D341Med (cell line): ENCODE data around the gene CABLES1.
A peak's percentile ranks its signal among the peaks of the same experiment; 100 is the strongest.
"Not testable (repeated sequence)": the region's sequence is repeated elsewhere in the genome, so short reads cannot be mapped to it uniquely, and the experiment has no call there.

Experiments
- DNase-seq: peaks from one replicate; pipeline ENCODE4 v3.0.0; 2012; ENCODE audit warnings: low spot score

Gene CABLES1

DNA sequence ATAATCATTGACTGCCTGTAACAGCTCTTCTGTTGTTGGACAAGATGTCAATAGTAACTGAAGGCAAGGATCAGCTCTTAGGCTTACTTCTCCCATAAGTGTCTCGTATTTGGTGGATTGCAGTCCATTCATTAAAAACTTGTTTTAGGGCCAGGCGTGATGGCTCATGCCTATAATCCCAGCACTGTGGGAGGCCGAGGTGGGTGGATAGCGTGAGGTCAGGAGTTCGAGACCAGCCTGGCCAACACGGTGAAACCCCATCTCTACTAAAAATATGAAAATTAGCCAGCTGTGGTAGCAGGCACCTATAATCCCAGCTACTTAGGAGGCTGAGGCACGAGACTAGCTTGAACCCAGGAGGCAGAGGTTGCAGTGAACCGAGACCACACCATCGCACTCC, 26.1 kb upstream of the CABLES1 start:
- DNase-seq = not testable (repeated sequence)

DNA sequence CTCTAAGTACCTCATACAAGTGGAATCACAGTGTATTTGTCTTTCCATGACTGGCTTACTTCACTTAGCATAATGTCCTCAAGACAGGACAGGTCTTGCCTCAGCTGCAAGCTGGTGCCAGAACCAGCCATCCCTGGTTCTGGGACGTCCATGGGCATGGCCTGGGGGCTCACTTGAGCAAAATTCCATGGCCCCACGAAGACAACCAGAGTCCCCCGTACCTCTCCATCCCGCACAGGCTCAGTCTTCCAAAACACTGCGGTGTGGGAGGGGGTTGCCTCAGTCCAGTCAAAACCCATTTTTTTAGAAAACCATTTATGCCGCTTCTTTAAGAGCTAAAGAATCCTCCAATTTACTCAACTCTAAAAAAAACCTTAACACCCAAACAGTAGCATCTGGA, 21.7 kb upstream of the CABLES1 start:
- no peak for DNase-seq

DNA sequence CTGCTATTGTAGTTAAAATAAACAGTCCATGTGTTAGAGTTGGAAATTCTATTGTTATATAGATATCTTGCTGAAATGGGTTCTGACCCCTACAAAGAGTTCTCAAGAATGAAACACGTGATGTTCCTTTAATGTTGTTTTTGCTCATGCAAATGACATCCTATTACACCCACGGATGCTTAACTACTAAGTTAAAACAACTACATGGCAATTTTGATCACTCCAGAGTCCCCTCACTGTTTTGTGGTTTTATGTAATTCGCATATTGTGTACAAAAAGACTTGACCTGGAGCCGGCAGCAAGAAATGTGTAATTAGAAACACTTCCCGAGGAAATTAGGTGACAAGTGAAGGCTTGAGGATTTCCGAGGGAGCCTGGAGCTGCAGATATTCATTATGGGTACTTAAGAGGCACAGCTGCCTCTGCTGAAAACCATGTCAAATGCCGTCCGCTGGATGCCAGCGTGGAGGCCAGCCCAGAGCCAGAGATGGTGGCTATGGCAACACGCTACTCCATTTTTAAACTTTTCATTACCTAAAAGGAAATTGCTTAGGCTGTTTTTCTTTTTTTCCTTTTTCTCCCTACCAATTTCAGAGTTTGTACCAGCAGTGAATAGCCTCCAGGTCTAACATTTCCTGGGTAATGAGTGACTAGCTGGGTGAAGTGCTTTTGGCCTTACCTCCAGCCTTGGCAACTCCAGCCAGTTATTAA, 21.0 kb upstream of the CABLES1 start:
- DNase-seq = no peak

DNA sequence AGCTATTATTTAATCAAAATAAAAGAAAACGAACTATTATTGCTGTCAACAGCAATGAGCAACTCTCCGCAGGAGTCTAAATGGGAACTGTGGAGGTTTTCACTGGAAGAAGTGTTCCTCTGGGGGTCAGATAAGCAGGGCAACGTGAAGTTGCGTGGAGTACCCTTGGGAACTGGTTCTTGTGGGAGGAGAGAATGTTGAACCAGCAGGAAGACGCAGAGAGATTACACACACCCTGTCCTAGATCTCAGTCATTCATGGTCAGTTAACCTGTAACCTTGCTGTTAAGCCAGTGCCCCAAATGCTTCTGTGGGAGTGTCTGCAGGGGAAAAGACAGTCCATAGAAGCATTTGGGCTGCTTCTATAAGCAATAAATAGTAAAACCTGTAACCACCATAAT, 20.4 kb upstream of the CABLES1 start:
- DNase-seq = no peak

DNA sequence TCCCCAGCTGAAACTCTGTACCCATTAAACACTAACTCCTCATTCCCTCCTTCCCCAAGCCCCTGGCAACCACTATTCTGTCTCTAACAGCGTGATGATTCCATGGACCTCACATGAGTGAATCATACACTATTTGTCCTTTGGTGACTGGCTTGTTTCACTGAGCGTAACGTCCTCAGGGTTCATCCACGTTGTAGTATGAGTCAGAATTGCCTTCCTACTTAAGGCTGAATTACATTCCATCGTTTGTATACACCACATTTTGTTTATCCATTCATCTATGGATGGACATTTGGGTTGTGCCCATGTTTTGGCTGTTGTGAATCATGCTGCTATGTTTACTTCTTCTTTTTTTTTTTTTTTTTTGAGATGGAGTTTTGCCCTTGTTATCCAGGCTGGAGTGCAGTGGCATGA, 19.6 kb upstream of the CABLES1 start:
- no peak for DNase-seq

DNA sequence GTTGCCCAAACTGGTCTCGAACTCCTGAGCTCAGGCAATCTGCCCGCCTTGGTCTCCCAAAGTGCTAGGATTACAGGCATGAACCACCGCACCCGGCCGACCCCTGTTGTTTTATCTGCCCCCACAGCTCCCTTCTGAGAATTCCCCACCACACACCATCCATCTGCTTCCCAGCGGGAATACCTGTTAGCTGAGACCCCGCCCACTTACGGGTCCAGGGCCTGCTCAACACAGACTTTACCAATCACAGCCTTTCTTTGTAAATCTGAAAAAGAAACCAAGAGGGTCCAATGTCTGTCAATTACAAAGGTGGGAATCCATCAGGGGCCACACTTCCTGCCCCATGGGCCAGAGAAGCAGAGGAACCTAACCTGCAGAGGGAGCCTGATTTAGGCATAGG, 14.2 kb upstream of the CABLES1 start:
- DNase-seq = no peak

DNA sequence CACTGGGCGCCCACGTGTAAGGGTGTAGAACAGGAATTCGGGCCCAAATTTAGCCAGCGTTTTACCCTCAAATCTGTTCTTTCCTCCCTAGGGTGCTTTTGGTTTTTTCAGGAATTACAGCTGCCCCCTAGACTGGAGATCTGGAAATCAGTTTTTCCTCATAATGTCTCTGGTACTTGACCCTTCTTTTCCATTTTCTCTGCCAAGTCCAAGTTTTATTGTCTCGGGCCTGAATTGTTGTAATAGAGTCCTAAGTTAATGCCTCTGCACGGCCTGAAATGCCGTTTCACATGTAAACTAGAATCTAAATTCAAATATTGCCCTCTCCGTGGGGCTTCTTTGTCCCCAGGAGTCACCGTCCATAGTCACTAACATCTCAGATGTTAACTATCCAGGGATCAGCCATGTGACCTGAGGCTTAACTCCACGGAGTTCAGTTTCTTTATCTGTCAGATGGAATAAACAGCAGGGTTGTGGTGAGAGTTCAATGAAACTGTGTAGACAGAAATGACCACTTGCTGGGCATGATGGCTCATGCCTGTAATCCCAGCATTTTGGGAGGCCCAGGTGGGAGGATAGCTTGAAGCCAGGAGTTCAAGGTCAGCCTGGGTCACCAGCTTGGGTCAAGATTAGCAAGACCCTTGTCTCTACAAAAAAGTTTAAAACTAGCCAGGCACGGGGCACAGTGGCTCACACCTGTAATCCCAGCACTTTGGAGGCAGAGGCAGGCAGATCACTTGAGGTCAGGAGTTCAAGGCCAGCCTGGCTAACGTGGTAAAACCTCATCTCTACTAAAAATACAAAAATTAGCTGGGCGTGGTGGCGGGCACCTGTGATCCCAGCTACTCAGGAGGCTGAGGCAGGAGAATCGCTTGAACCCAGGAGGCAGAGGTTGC, 12.7 kb upstream of the CABLES1 start:
- no peak for DNase-seq

DNA sequence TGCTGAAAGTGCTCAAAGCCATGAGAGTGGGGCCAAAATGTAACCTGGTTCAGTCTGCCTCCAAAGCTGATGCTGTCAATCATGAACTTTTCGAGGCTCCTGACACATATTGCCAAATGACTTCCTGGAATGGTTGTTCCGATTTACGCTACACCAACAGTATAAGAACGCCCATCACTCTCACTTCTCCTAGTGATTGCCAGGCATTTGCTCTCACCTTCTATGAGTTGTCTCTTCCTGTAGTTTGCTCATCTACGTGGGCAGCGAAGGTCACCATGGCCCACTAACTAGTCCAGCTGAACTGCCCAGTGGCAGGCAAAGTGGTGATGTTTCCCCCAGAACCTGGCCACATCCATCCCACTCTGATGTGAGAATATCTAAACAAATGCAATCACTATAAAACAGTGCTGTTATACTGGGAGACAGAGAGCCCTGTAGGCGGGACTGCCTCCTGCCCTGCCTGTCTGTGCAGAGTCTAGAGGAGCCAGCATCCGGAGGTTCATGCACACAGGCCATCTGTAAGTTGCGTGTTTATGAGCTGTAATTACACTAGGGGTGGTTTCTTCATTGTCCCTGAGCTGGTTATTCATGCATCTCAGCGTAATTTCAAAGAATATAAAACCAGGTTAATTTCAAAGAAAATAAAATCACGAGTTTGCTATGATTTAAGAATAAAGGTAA, 8.8 kb upstream of the CABLES1 start:
- DNase-seq = no peak

DNA sequence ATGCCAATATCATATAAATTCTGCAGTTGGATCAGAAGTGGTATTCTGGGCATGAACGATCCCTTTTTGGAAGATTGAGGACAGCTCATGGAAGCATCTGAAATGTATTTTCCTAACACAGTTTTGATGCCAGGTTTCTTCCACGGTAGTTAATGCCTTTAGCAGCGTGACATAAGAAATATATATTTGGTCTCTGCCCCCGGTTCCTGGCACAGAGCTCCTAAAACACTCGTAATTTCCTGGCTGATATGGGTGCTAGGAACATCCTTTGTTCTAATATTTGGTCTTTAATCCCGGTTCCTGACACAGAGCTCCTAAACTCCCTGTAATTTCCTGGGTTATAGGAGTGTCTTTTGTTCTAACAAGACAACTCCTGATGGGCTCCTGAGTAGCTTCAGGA, 8.2 kb upstream of the CABLES1 start:
- no peak for DNase-seq

DNA sequence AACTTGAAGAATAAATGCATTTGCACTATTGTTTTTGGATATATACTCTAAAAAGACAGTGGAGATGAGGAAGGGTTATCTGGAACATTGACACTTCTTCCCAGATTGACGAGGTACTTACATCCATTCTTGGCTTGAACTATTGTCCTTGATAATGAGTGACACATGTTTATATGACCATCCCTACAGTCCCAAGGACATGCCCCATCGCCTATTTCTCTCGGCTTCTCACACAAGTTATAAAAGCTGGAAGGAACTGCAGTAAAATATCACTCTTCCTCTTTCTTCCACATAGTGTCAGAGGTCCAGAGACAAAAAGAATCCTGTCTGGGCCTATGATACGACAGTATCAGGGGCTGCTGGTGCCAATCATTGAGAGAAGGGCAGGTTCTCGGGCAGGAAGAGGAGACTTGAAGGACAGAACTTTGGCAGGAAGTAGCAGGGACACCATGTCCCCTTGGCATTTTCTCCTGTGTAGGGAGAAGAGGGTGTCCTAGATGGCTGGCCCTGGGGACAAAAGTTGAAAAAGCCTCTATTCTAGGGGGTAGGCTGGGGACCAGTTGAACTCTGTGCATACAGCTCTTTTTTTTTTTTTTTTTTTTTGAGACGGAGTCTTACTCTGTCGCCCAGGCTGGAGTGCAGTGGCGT, 5.8 kb upstream of the CABLES1 start:
- DNase-seq = no peak

DNA sequence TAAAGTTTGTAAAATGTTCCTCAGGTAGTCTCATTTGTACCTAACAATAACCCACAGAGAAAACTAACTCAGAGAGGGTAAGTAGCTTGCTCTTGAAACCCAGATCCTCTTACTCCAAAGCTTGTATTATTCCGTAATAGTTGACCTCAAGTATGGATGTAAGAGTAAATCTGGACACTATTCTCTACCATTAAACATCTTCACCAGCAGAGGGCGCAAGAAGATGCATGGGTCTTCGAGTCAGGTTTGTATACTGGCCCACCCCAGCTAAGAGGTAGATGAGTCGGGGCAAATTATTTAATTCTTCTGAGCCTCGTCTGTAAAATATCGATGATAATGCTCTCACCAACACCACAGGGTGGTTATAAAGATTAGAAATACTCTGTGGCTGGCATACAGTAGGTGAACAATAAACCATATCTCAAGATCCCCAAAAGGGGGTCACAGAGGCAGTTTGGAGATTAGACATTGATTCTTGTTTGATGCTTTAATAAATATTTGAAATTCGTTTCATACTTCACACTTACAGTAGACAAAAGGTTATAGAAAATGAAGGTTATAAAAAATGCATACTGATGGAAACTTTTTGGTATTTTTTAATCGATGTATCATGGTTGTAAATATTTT, 3.5 kb upstream of the CABLES1 start:
- peak; percentile 75 for DNase-seq

DNA sequence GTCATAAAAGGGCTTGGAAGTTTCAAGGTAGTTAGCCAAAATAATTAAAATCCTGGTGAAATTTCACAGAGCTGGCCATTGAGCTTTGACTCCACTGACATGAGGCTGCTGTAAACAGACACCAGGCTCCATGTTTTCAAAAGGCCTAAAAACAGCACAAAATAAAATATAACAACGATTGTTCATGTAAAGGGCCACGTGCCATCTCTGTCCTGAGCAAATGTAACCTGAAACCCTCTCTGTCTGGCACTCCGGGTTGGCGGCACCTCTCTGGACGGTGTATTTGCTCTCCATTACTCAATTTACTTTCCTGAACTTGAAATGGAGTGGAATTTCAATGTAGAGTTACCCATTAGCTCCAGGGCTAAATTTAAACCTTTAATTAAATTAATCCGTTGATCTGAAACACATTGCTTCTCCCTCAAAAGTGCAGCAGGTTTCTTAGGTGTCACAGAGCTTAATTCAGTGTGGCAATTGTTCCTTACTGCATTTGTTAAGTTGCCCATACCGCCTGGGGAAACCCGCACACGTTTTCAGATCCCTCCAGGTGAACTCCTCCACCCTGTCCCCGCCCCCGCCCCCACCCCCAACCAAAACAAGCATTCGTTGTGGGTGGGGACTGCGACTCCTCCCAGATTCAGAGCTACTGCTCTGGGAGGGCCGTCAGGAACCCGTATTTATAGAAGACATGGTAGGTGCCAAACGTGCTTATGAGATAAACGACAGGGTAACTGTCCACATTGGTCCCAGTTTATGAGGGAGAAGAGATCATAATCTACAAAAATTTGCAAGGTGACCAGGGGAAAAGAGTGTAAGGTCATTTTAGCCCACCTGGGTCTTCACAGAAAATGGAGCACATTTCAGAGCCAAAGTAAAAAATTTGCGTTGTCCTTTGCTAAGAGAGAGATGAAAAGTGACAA, 1.2 kb upstream of the CABLES1 start:
- DNase-seq = peak; percentile 73

DNA sequence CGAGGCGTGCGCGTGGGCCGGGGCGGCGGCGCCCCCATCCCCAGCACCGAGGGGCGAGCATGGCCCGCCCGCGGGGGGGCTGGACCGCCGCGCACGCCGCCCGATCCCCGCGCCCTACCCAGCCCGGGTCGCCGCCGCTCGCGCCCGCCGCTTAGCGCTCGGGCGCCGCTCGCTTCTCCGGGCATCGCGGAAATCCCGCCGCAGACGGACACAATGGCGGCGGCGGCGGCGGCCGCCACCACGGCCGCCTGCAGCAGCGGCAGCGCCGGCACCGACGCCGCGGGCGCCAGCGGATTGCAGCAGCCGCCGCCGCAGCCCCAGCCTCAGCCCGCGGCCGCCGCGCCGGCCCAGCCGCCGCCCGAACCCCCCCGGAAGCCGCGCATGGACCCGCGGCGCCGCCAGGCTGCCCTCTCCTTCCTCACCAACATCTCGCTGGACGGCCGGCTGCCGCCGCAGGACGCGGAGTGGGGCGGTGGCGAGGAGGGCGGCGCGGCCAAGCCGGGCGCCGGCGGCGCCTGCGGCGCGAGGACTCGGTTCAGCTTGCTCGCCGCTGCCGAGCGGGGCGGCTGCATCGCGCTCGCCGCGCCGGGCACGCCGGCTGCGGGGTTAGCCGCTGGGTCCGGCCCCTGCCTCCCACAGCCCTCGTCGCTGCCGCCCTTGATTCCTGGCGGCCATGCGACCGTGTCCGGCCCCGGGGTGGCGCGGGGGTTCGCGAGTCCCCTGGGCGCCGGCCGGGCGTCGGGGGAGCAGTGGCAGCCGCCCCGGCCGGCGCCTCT, 453 bp downstream of the CABLES1 start:
- peak; percentile 90 for DNase-seq

DNA sequence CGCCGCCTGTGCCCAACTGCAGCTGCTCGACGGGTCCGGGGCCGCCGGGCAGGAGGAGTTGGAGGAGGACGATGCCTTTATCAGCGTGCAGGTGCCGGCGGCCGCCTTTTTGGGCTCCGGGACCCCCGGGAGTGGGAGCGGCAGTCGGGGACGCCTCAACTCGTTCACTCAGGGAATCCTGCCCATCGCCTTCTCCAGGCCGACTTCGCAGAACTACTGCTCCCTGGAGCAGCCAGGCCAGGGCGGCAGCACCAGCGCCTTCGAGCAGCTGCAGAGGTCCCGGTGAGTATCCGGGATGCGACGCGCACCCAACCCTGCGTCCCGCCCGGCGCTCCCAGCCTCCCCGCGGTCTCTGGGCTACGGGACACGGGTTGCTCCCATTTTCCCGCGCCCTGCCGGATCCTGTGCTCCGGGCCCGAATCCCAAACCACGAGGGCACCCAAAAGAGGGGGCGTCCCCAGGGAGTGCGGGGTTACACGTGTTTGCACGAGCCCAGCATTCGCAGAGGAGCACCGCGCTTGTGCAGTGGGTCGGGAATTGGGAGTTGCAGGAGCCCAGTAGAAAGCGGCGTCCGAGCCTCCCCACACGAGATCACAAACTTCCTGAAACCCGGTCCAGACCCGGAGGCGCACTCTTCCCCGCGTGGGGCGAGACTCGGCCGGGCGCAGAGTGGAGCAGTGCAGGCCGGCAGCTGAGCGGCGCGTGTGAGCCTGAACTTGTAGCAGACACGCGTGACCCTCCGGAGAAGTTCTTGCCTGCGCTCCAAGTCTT, 1.2 kb downstream of the CABLES1 start:
- peak; percentile 84 for DNase-seq

DNA sequence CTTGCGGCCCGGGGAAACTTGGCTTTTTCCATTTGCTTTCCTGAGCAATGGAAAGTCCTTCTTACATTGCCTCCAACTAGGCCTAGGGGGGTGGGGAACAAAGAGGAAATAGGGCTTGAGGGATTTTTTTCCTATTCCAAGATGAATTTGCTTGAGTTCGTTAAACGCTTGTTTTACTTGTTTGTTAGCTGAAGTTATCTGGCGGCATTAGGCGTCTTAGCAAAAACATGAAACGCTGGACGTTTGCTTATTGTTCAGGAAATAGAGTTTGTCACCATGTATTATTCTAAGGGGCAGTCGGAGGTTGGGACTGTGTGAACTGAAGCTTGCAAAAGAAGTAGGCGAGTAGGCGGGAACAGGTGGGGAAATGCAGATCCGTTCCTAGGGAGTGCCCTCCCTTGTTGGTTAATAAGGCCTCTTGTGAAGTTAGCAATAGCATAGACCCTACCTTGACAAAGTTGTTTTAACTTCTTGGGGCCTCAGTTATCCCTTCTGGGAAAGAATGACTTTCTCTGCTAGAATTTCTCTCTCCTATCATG, 1.9 kb downstream of the CABLES1 start:
- no peak for DNase-seq

DNA sequence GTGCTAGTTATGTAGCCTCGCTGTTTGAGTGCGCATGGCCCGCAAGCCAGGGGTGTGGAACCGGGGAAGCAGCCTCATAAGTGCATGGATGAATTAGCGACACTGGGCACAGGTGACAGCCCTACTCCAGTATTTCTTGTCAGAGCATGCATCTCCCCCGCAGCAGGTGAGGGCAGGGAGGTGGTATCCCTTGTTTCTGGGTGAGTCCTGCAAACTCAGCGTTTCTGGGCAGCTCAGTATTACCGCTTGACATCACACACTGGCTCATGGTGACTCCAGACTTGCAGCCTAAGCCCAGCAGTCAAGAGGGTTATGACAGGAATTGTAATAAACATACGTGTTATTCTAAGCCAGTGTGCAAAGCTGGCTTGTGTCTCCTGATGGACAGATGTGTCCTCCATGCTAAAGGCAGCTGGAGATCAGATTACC, 2.5 kb downstream of the CABLES1 start:
- no peak for DNase-seq

DNA sequence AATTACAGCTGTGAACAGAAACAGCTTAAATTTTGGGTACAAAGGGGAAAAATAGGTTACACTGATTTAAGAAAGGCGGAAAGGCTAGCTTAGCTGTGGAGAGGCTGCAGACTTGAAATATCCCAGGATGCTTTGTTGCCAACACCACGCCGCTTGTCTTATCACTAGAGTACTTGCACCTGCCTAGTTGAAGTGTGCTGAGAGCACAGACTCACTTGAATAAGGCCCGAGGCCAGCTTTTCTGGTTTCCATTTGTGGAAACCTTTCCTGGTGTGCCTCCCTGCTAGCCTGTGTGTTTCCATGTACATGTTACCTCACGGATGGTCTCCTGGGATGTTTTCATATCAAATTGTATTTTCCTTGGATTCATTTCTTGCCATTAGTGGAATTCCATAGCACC, 3.2 kb downstream of the CABLES1 start:
- DNase-seq = no peak

DNA sequence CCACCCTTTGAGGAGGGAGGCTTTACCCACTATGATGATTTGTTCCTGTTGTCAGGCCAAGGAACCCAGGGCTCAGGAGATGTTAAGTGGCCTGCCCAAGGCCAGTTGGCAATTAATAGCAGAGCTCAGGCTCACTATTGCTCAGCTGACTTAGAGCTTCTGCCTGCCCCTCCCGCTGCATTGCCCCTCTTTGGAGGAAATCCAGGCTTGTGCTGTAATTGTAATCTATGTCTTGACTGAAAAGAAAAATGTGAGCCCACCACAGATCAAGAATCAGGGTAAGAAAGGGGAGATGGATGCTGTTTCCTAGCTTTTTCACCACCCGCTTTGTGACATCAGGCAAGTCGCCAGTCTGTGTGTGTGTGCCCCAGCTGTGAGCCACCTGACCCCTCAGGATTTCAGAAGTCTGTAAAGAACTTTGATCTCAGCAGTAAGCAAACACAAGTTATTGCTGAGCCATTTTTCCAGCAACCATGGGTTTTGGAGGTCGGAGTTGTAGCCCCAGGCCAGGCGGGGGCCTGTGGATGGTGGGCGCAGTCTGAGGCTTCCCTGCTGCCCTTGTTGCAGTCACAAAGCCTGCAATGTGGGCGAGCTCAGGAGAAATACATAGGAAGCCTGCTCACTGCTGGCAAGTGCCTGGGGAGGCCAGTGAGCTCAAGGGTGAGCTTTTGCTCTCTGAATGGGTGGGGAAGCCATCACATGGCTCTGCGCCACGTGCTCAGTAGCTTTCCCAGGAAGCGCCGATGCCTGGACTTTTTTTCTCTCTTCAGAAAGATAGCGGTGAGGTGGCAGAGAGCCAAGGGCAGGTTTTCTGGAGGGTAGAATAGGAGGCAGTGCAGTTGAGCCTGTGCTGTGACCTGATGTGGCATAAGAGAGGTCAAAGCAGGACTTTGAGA, 6.1 kb downstream of the CABLES1 start:
- no peak for DNase-seq
